Uterus (tissue), 2 donors: ENCODE data around the gene MAMLD1.

ENCODE experiments used
- POLR2A ChIP-seq, 2 donors: fragments of 450-650 bp; IDR thresholded peaks; one replicate each; pipeline ENCODE4 v1.6.1; 2016; ENCODE audit warnings: antibody characterized with exemption in 2 of 2, mild to moderate bottlenecking in 1 of 2, moderate library complexity in 1 of 2
- TF ChIP-seq, protein P1 (sequence below), 4 experiments: fragments of 200-600 bp in 2 of 4; fragments of 450-650 bp in 2 of 4; sonication (generic) in 2 of 4; IDR thresholded peaks; one replicate each; pipeline ENCODE4 v1.5.1; 2016 to 2019; ENCODE audit warnings: antibody characterized with exemption in 4 of 4, mild to moderate bottlenecking in 2 of 4, moderate library complexity in 1 of 4

DNA sequence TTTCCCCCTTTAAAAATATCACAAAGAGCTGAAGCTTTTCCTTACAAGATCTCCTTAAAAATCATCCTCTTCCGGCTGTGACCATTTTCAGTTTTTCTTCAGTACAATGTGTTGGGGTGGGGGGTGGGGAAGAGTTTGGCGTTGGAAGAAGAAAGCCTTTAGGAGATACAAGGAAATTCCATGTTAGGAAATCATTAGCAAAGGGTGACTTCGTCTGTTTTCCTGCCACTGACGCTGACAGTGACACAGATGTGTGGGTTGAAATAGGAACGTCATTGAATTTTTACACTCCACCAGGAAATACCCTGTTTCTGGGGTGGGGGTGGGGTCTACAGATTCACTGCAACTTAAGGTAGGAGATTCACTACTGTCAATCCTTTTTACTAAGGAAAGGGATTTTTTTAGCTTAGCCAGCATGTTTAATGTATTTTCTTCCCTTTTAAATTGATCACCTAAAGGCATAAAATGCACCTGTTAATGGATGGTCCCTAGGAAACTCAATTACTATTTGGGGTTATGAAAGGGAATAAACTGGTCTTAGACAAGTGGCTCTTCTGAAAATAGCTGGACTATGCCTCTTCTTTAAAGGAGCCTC lies 3.9 kb downstream of the MAMLD1 start:
- TF ChIP-seq, protein P1, sequence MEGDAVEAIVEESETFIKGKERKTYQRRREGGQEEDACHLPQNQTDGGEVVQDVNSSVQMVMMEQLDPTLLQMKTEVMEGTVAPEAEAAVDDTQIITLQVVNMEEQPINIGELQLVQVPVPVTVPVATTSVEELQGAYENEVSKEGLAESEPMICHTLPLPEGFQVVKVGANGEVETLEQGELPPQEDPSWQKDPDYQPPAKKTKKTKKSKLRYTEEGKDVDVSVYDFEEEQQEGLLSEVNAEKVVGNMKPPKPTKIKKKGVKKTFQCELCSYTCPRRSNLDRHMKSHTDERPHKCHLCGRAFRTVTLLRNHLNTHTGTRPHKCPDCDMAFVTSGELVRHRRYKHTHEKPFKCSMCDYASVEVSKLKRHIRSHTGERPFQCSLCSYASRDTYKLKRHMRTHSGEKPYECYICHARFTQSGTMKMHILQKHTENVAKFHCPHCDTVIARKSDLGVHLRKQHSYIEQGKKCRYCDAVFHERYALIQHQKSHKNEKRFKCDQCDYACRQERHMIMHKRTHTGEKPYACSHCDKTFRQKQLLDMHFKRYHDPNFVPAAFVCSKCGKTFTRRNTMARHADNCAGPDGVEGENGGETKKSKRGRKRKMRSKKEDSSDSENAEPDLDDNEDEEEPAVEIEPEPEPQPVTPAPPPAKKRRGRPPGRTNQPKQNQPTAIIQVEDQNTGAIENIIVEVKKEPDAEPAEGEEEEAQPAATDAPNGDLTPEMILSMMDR (IDR thresholded peaks at IDR 0.05) = no peak
- TF ChIP-seq POLR2A (IDR thresholded peaks at IDR 0.05) = no peak
